Stimulated activated CD8-positive, alpha-beta memory T cell treated with anti-CD3 and anti-CD28 coated beads, Interleukin-15, amount 100 ng/mL, for 4 hours (primary cell): ENCODE measurements around the gene DMTF1.
"Not testable (repeated sequence)": the region's sequence is repeated elsewhere in the genome, so short reads cannot be mapped to it uniquely, and the experiment has no call there.

Experiments
- DNase-seq, 2 donors: peaks; one replicate each; pipeline ENCODE4 v3.0.0-alpha.2; 2020; ENCODE audit warnings: low read depth in 2 of 2

The DMTF1 gene

DNA sequence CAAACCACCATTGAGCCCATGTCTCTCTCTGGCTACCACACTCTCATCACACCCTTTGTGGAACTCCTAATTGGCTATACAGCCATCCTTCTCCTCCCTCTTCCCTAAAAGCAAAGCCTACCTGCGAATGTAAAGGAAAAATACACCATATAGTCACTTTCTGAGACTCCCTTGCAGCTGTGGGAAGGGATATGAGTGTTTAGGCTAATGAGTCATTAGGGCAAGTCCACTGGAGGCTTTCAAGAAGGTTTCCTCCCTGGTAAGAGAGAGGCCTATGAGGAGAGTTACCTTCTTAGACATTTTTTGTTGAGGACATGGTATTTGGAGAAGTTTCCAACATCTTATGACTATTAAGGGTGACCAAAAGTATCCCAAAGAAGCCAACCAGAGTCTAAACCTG lies 71.4 kb downstream of the DMTF1 start:
- DNase-seq = no peak

DNA sequence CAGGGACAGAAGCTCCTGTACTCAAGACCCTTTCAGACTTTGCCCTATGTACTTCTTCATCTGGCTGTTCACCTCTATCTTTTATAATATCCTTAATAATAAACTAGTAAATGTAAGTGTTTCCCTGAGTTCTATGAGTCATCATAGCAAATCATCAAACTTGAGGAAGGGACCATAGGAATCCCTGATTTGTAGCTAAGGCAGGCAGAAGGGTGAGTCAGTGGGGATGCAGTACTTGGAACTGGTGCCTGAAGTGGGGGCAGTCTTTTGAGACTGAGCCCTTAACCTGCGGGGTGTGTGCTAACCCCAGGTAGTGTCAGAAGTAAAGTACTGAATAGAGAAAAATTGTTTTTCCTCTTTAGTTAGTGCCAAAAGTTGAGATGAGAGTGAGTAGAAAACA lies 73.4 kb downstream of the DMTF1 start:
- DNase-seq = no peak

DNA sequence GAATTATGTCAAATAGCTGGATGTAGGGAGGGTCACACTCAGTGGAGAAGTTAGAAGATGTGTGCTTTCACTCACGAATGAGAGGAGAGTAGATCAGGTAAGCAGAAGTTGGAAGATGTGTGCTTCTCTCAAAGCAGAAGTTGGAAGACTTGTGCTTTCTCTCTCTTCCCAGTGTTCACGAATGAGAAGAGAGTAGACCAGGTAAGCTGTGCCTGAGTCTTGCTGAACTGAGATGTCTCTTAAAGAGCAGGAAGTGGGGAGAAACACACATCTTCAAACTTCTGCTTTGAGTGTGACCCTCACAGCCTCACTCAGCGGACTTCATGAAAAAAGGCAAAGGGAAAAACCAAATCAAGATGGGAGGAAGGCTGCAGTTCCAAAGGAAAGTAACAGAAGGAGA lies 74.2 kb downstream of the DMTF1 start:
- DNase-seq = no peak

DNA sequence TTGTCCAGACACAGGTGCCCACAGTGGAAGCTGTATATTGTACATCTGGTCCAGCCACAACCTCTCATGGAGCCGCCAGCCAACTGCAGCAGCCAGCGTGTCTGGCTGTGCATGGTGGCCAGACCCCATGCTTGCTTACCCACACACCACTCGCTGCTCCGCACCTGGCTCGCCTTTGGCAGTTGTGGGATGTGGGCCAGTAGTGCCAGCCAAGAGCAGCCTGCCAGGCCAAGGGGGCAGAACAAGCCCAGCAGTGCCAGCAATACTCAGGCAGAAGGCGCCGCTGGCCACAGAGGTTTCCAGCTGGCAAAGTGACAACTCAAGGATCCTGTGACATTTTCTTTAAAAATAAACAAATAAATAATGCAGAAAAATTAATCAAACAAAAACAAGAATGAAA lies 79.0 kb downstream of the DMTF1 start:
- DNase-seq = no peak

DNA sequence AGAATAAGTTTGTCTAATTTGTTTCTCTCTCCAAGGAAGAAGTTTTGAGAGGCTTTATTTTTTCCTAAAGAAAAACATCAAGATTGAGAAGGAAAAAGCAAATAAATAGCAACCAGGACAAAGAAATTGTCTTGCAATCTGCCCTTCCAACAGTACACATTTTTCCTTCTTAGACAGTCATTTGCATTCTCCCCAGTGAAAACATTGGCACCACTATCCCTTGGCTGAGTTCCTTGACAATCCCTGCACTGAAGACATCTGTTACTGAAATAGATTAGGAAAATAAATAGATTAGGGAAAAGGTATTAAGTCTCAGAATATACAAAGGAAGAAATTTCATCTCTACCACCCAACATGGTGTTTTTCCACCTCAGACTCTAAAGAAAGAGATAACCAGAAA lies 79.5 kb downstream of the DMTF1 start:
- DNase-seq = no peak

DNA sequence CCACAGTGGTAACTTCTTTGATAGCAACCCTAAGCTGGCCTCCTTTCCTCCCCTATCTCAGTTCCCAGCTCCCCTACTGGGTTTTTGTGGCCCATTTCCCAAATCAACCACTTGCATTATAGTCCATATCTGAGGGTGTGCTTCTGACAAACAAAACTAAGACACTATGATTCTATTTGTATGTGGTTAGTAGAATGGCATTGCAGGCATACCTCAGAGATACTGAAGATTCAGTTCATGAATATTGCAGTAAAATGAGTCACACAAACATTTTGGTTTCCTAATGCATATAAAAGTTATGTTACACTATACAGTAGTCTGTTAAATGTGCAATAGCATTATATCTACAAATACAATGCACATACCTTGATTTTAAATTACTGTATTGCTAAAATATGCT lies 82.7 kb downstream of the DMTF1 start:
- DNase-seq = no peak

DNA sequence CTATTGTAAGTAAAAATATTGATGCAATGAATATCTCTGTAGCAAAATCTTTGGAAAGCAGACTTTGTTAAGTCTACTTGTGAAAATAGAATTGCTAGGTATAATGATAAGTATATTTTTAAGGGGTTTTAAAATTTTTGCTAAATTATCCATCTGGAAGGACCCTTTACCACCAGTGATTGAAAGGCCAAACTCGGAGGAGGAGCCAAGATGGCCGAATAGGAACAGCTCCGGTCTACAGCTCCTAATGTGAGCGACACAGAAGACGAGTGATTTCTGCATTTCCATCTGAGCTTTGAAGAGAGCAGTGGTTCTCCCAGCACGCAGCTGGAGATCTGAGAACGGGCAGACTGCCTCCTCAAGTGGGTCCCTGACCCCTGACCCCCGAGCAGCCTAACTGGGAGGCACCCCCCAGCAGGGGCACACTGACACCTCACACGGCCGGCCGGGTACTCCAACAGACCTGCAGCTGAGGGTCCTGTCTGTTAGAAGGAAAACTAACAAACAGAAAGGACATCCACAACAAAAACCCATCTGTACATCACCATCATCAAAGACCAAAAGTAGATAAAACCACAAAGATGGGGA lies 86.3 kb downstream of the DMTF1 start:
- DNase-seq = not testable (repeated sequence)

DNA sequence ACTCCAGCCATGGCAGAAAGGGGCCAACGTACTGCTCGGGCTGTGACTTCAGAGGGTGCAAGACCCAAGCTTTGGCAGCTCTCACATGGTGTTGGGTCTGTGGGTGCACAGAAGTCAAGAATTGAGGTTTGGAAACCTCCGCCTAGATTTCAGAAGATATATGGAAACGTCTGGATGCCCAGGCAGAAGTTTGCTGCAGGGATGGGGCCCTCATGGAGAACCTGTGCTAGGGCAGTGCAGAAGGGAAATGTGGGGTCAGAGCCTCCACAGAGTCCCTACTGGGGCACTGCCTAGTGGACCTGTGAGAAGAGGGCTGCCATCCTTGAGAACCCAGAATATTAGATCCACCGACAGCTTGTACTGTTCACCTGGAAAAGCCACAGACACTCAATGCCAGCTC lies 93.4 kb downstream of the DMTF1 start:
- DNase-seq = not testable (repeated sequence)
